Keratinocyte (primary cell): ENCODE measurements around the gene PTGS2. TPM values are rescaled to one million over a fixed set of nuclear protein-coding genes. Genes with fewer than 3 reads are reported as not detected.

Experiments
- DNase-seq: peaks from one replicate; pipeline ENCODE4 v3.0.0-alpha.2; 2011; ENCODE audit warnings: low read depth, missing footprints, low spot score
- FAIRE-seq: peaks from 2 replicates; lab custom pipeline; 2011; peaks lifted over from hg19 to GRCh38; lab: Jason Lieb, UNC
- H2AFZ ChIP-seq: 2 replicates; pipeline ENCODE4 v1.6.0; 2012; ENCODE audit warnings: low read length, control low read depth, inconsistent platforms; ENCODE audit not compliant: control insufficient read depth
- H3K27ac ChIP-seq: 2 replicates; pipeline ENCODE4 v1.5.1; 2011; ENCODE audit warnings: low read length; ENCODE audit not compliant: control insufficient read depth, insufficient read depth
- H3K27me3 ChIP-seq: 3 replicates; pipeline ENCODE4 v1.6.0; 2011; ENCODE audit warnings: low read length; ENCODE audit not compliant: control insufficient read depth, insufficient read depth; ENCODE audit errors: extremely low read depth
- H3K36me3 ChIP-seq, 2 experiments: 2 replicates in 1 of 2; 3 replicates in 1 of 2; pipeline ENCODE4 v1.5.1; 2011; ENCODE audit warnings: low read length in 2 of 2, mild to moderate bottlenecking in 1 of 2; ENCODE audit not compliant: control insufficient read depth in 2 of 2, insufficient read depth in 2 of 2; ENCODE audit errors: extremely low read depth in 1 of 2
- H3K4me1 ChIP-seq: 3 replicates; pipeline ENCODE4 v1.5.1; 2011; ENCODE audit warnings: low read length; ENCODE audit not compliant: control insufficient read depth, insufficient read depth; ENCODE audit errors: extremely low read depth
- H3K4me2 ChIP-seq: 3 replicates; pipeline ENCODE4 v1.6.0; 2011; ENCODE audit warnings: low read depth, low read length; ENCODE audit not compliant: control insufficient read depth, insufficient read depth; ENCODE audit errors: extremely low read depth
- H3K4me3 ChIP-seq, 3 experiments: fragments of 200-600 bp in 1 of 3; sonication (generic) in 1 of 3; 2 replicates in 2 of 3; 3 replicates in 1 of 3; pipeline ENCODE4 v1.5.1; 2011 to 2016; ENCODE audit warnings: low read length in 3 of 3, mild to moderate bottlenecking in 3 of 3, control low read depth in 2 of 3, inconsistent platforms in 1 of 3, low read depth in 1 of 3, mixed read lengths in 1 of 3, mixed run types in 1 of 3, moderate library complexity in 1 of 3; ENCODE audit not compliant: control insufficient read depth in 2 of 3, insufficient read depth in 2 of 3; ENCODE audit errors: extremely low read depth in 1 of 3
- H3K79me2 ChIP-seq: 2 replicates; pipeline ENCODE4 v1.6.0; 2012; ENCODE audit warnings: low read length; ENCODE audit not compliant: control insufficient read depth, insufficient read depth
- H3K9ac ChIP-seq: 3 replicates; pipeline ENCODE4 v1.6.0; 2011; ENCODE audit warnings: low read length; ENCODE audit not compliant: control insufficient read depth, insufficient read depth; ENCODE audit errors: extremely low read depth
- H3K9me1 ChIP-seq: 3 replicates; pipeline ENCODE4 v1.6.0; 2011; ENCODE audit warnings: low read length; ENCODE audit not compliant: control insufficient read depth, insufficient read depth; ENCODE audit errors: extremely low read depth
- H3K9me3 ChIP-seq: 2 replicates; pipeline ENCODE4 v1.5.1; 2012; ENCODE audit warnings: low read depth, low read length; ENCODE audit not compliant: control insufficient read depth
- H4K20me1 ChIP-seq: 3 replicates; pipeline ENCODE4 v1.6.0; 2011; ENCODE audit warnings: low read length; ENCODE audit not compliant: control insufficient read depth, insufficient read depth; ENCODE audit errors: extremely low read depth
- EZH2 ChIP-seq: IDR thresholded peaks from one replicate; pipeline ENCODE4 v1.6.1; 2012; ENCODE audit warnings: inconsistent platforms, mild to moderate bottlenecking, low read length, moderate library complexity
- dilution Hi-C: fragments of 300-500 bp; cut with MboI; formaldehyde crosslinking; loops from one replicate; pipeline ENCODE4 v1.7.0; 2020; ENCODE audit warnings: low sequenced_read_pairs; ENCODE audit not compliant: extremely low pct_ligation_motif_present
- polyA plus RNA-seq, 5 experiments: library from polyadenylated mRNA; depleted of rRNA in 3 of 5; stranded (reverse) in 3 of 5; stranded (forward) in 1 of 5; unstranded in 1 of 5; fragments of >200 nt; gene quantifications; 1 replicate in 1 of 5; 2 replicates in 3 of 5; 3 replicates in 1 of 5; pipeline versions ENCODE4 v1.2.1 to v1.2.3, GENCODE V29; 2011 to 2012; ENCODE audit warnings: missing spikeins in 2 of 5, low read depth in 1 of 5, low replicate concordance in 1 of 5
- TF ChIP-seq, protein P1 (sequence below), 3 experiments: IDR thresholded peaks in 1 of 3; conservative IDR thresholded peaks in 1 of 3; optimal IDR thresholded peaks in 1 of 3; 2 replicates in 2 of 3; 3 replicates in 1 of 3; pipeline versions ENCODE3 to v1.5.1; 2011; ENCODE audit warnings: low read length in 3 of 3, mild to moderate bottlenecking in 3 of 3, moderate library complexity in 2 of 3, control low read depth in 1 of 3, inconsistent platforms in 1 of 3; ENCODE audit not compliant: insufficient read depth in 2 of 3; ENCODE audit errors: extremely low read depth in 1 of 3

The PTGS2 gene
- polyA plus RNA-seq, 1 donor (not counting 4 experiments of a cell fraction or from before 2014, with no cell fraction given), result 117 TPM

DNA sequence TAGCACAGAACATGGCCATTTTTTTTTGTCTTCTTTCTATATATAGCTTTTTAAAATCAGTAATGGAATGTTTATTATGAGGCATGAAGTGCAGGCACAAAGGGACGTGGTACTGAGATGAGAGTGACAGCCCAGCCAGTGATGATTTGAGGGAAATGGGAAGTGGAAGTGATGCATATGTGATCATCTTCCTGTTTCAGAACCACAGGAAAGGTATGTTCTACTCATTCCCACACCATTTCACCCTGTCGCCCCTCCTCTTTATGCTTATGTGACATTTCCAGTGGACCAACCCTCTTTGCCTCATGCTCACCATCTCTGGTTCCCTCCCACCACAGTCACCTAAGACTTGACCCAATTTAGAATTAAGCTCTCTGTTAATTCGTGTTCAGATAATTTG lies 24.3 kb downstream of the PTGS2 start:
- Histone ChIP-seq H3K9me3 (no peaks in the 10 kb centered on the region), H4K20me1 (no peaks in the 10 kb centered on the region), H3K27me3 (no peaks in the 10 kb centered on the region), H2AFZ (no peak overlapping the region), H3K36me3 (no peaks in the 10 kb centered on the region), H3K4me3 (no peak overlapping the region), H3K4me2 (no peak overlapping the region), H3K9ac (no peak overlapping the region), H3K4me1 (peaks cover 20% of the 10 kb centered on the region), H3K9me1 (no peaks in the 10 kb centered on the region), H3K27ac (no peak overlapping the region), H3K79me2 (no peaks in the 10 kb centered on the region)
- dilution Hi-C loops, result no loop called here
- TF ChIP-seq EZH2, result no peak
- TF ChIP-seq, protein P1, sequence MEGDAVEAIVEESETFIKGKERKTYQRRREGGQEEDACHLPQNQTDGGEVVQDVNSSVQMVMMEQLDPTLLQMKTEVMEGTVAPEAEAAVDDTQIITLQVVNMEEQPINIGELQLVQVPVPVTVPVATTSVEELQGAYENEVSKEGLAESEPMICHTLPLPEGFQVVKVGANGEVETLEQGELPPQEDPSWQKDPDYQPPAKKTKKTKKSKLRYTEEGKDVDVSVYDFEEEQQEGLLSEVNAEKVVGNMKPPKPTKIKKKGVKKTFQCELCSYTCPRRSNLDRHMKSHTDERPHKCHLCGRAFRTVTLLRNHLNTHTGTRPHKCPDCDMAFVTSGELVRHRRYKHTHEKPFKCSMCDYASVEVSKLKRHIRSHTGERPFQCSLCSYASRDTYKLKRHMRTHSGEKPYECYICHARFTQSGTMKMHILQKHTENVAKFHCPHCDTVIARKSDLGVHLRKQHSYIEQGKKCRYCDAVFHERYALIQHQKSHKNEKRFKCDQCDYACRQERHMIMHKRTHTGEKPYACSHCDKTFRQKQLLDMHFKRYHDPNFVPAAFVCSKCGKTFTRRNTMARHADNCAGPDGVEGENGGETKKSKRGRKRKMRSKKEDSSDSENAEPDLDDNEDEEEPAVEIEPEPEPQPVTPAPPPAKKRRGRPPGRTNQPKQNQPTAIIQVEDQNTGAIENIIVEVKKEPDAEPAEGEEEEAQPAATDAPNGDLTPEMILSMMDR (optimal IDR thresholded peaks at IDR 0.05 in 1 of 3, IDR thresholded peaks at IDR 0.05 in 1 of 3, conservative IDR thresholded peaks at IDR 0.05 in 1 of 3; ENCODE audit: extremely low read depth in 1 of 3, insufficient read depth in 2 of 3, low read length in 3 of 3), result no peak
- FAIRE-seq (no peak), DNase-seq (no peak)

GRCh38 chr1:186654741-186655140 lies 25.5 kb downstream of the PTGS2 start:
- no peak overlapping the region for H3K4me3 ChIP-seq

More at GRCh38 chr1:186654741-186655140, 25.5 kb downstream of the PTGS2 start:
- H3K36me3 ChIP-seq, result no peaks in the 10 kb centered on the region
- no peaks in the 10 kb centered on the region for H3K79me2 ChIP-seq
- no peaks in the 10 kb centered on the region for H3K27me3 ChIP-seq
- H4K20me1 ChIP-seq, result no peaks in the 10 kb centered on the region
- no peak for FAIRE-seq
- no peak overlapping the region for H3K4me2 ChIP-seq
- no peaks in the 10 kb centered on the region for H3K9me1 ChIP-seq
- dilution Hi-C loops, result no loop called here
- peaks cover 20% of the 10 kb centered on the region for H3K4me1 ChIP-seq
- DNase-seq, result no peak
- H3K27ac ChIP-seq, result no peak overlapping the region
- H3K9ac ChIP-seq, result no peak overlapping the region
- no peaks in the 10 kb centered on the region for H3K9me3 ChIP-seq
- no peak overlapping the region for H2AFZ ChIP-seq
- TF ChIP-seq, protein P1 (optimal IDR thresholded peaks at IDR 0.05 in 1 of 3, IDR thresholded peaks at IDR 0.05 in 1 of 3, conservative IDR thresholded peaks at IDR 0.05 in 1 of 3; ENCODE audit: extremely low read depth in 1 of 3, insufficient read depth in 2 of 3, low read length in 3 of 3), result no peak
- TF ChIP-seq EZH2, result no peak
